H1 (cell line): Measurements from ENCODE around the gene CBFA2T2. TPM values are rescaled to one million over a fixed set of nuclear protein-coding genes. Genes with fewer than 3 reads are reported as not detected.

Experiments
- CTBP2 ChIP-seq: IDR thresholded peaks from 2 replicates; pipeline ENCODE4 v1.7.0; 2011; ENCODE audit warnings: borderline replicate concordance, mild to moderate bottlenecking, moderate library complexity, mixed read lengths, low read length; ENCODE audit not compliant: insufficient read depth, insufficient read length
- KDM4A ChIP-seq: IDR thresholded peaks from one replicate; pipeline ENCODE4 v1.7.1; 2012; ENCODE audit warnings: low read depth, mild to moderate bottlenecking, moderate library complexity, low read length, inconsistent platforms; ENCODE audit not compliant: severe bottlenecking
- RXRA ChIP-seq: IDR thresholded peaks from 2 replicates; pipeline ENCODE4 v1.6.1; 2011; ENCODE audit warnings: low read depth, mild to moderate bottlenecking, low read length, moderate library complexity; ENCODE audit not compliant: insufficient read depth
- SIN3A ChIP-seq, 2 experiments: IDR thresholded peaks in 1 of 2; conservative IDR thresholded peaks in 1 of 2; 2 replicates each; pipeline ENCODE4 v1.6.1; 2011 to 2012; ENCODE audit warnings: low read length in 2 of 2, improper control_type of control experiment in 1 of 2, low read depth in 1 of 2, mild to moderate bottlenecking in 1 of 2
- polyA plus RNA-seq, 7 experiments: library from polyadenylated mRNA; depleted of rRNA in 3 of 7; stranded (reverse) in 5 of 7; unstranded in 2 of 7; fragments of >200 nt in 5 of 7; fragments of 200-250 nt in 2 of 7; gene quantifications; 1 replicate in 5 of 7; 2 replicates in 1 of 7; 4 replicates in 1 of 7; pipeline versions ENCODE4 v1.2.1 to v1.2.3, GENCODE V29; 2011 to 2013; ENCODE audit warnings: missing spikeins in 2 of 7, mixed read lengths in 2 of 7
- total RNA-seq: library from RNA; stranded (reverse); fragmentation: NEBNext Ultra II Directional; extraction: Animal tissue kit (Norgen Biotek cat#: 25700); gene quantifications from 2 replicates; pipeline ENCODE4 v1.2.1, GENCODE V29; 2021
- TF ChIP-seq, protein P1 (sequence below): fragments of 300-600 bp; sonication (generic); IDR thresholded peaks from 2 replicates; pipeline ENCODE4 v1.7.1; 2012; ENCODE audit warnings: low read length, moderate library complexity, mild to moderate bottlenecking, inconsistent platforms; ENCODE audit not compliant: insufficient replicate concordance
- TF ChIP-seq, protein P2 (sequence below): IDR thresholded peaks from 2 replicates; pipeline ENCODE4 v1.6.1; 2012; ENCODE audit warnings: low read length, inconsistent platforms

The CBFA2T2 gene
- total and polyA plus RNA-seq, 2 of the 8 experiments (the other 6 are each of a cell fraction or from before 2014, with no cell fraction given), result 11.6 to 12.9 TPM

DNA sequence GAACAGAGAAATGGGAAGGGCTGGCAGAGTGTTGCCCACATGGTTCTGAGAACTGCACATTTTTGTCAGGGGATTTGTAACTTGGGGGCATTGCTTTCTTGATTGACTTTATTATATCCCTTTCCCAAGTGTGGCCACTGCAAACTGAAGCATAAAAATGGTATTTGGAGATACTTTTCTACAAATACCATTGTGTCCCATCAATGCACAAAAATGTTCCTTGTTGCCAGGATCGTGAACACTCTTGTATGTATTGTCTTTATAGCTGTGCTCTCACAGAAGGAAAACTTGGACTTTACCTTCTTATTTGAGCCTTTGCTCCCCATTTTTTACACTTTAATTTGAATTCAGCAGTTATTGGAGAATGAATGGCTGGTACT lies 115.1 kb downstream of the CBFA2T2 start (continued):
- TF ChIP-seq, protein P1, sequence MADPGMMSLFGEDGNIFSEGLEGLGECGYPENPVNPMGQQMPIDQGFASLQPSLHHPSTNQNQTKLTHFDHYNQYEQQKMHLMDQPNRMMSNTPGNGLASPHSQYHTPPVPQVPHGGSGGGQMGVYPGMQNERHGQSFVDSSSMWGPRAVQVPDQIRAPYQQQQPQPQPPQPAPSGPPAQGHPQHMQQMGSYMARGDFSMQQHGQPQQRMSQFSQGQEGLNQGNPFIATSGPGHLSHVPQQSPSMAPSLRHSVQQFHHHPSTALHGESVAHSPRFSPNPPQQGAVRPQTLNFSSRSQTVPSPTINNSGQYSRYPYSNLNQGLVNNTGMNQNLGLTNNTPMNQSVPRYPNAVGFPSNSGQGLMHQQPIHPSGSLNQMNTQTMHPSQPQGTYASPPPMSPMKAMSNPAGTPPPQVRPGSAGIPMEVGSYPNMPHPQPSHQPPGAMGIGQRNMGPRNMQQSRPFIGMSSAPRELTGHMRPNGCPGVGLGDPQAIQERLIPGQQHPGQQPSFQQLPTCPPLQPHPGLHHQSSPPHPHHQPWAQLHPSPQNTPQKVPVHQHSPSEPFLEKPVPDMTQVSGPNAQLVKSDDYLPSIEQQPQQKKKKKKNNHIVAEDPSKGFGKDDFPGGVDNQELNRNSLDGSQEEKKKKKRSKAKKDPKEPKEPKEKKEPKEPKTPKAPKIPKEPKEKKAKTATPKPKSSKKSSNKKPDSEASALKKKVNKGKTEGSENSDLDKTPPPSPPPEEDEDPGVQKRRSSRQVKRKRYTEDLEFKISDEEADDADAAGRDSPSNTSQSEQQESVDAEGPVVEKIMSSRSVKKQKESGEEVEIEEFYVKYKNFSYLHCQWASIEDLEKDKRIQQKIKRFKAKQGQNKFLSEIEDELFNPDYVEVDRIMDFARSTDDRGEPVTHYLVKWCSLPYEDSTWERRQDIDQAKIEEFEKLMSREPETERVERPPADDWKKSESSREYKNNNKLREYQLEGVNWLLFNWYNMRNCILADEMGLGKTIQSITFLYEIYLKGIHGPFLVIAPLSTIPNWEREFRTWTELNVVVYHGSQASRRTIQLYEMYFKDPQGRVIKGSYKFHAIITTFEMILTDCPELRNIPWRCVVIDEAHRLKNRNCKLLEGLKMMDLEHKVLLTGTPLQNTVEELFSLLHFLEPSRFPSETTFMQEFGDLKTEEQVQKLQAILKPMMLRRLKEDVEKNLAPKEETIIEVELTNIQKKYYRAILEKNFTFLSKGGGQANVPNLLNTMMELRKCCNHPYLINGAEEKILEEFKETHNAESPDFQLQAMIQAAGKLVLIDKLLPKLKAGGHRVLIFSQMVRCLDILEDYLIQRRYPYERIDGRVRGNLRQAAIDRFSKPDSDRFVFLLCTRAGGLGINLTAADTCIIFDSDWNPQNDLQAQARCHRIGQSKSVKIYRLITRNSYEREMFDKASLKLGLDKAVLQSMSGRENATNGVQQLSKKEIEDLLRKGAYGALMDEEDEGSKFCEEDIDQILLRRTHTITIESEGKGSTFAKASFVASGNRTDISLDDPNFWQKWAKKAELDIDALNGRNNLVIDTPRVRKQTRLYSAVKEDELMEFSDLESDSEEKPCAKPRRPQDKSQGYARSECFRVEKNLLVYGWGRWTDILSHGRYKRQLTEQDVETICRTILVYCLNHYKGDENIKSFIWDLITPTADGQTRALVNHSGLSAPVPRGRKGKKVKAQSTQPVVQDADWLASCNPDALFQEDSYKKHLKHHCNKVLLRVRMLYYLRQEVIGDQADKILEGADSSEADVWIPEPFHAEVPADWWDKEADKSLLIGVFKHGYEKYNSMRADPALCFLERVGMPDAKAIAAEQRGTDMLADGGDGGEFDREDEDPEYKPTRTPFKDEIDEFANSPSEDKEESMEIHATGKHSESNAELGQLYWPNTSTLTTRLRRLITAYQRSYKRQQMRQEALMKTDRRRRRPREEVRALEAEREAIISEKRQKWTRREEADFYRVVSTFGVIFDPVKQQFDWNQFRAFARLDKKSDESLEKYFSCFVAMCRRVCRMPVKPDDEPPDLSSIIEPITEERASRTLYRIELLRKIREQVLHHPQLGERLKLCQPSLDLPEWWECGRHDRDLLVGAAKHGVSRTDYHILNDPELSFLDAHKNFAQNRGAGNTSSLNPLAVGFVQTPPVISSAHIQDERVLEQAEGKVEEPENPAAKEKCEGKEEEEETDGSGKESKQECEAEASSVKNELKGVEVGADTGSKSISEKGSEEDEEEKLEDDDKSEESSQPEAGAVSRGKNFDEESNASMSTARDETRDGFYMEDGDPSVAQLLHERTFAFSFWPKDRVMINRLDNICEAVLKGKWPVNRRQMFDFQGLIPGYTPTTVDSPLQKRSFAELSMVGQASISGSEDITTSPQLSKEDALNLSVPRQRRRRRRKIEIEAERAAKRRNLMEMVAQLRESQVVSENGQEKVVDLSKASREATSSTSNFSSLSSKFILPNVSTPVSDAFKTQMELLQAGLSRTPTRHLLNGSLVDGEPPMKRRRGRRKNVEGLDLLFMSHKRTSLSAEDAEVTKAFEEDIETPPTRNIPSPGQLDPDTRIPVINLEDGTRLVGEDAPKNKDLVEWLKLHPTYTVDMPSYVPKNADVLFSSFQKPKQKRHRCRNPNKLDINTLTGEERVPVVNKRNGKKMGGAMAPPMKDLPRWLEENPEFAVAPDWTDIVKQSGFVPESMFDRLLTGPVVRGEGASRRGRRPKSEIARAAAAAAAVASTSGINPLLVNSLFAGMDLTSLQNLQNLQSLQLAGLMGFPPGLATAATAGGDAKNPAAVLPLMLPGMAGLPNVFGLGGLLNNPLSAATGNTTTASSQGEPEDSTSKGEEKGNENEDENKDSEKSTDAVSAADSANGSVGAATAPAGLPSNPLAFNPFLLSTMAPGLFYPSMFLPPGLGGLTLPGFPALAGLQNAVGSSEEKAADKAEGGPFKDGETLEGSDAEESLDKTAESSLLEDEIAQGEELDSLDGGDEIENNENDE, result no peak
- TF ChIP-seq, protein P2, sequence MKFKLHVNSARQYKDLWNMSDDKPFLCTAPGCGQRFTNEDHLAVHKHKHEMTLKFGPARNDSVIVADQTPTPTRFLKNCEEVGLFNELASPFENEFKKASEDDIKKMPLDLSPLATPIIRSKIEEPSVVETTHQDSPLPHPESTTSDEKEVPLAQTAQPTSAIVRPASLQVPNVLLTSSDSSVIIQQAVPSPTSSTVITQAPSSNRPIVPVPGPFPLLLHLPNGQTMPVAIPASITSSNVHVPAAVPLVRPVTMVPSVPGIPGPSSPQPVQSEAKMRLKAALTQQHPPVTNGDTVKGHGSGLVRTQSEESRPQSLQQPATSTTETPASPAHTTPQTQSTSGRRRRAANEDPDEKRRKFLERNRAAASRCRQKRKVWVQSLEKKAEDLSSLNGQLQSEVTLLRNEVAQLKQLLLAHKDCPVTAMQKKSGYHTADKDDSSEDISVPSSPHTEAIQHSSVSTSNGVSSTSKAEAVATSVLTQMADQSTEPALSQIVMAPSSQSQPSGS, result no peak
- TF ChIP-seq CTBP2 (no peak), RXRA (no peak), SIN3A (conservative IDR thresholded peaks at IDR 0.05 in 1 of 2, IDR thresholded peaks at IDR 0.05 in 1 of 2; ENCODE audit: low read depth in 1 of 2, low read length in 2 of 2) (no peak), KDM4A (no peak)
